Superior temporal gyrus (tissue), 1 donor: Measurements from ENCODE around the gene PARP11.
"Not testable (repeated sequence)": the region's sequence is repeated elsewhere in the genome, so short reads cannot be mapped to it uniquely, and the experiment has no call there.

Experiments used
- DNase-seq: peaks from one replicate; pipeline ENCODE4 v3.0.0-alpha.2; 2016; ENCODE audit errors: extremely low spot score

Gene PARP11

GRCh38 chr12:3882896-3883564 lies 9.8 kb upstream of the PARP11 start:
- DNase-seq, result no peak

GRCh38 chr12:3882406-3882805 lies 9.2 kb upstream of the PARP11 start:
- DNase-seq, result no peak

DNA sequence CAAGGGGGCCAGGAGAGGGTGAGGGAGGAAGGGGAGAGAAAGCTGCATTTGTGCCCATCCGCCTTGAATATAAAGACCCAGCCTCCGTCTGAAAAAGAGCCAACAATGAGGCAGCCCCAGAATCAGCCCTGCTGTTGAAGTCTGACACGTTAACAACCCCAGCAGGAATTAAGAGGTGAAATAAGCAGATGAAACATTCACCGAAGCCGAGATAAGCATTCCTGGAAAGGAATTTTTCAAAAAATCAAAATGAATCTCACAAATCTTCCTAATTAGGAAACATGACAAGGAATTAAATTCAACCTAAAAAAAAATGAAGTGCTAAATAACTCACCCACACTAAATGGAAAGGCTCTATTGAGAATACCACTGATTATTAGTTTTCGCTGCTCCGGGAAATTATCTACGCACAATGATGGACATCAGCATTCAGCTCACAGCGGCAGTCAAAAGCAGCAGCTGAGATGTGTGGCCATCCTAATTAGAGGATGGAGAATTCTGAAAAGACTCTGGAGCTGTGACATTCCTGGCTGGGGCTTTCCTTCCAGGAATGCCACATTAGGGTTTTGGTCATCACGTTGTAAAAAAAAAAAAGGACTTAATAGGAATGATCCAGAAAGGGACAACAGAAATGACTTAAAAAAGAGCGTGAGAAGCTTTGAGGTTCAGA lies 8.2 kb upstream of the PARP11 start:
- DNase-seq, result no peak

DNA sequence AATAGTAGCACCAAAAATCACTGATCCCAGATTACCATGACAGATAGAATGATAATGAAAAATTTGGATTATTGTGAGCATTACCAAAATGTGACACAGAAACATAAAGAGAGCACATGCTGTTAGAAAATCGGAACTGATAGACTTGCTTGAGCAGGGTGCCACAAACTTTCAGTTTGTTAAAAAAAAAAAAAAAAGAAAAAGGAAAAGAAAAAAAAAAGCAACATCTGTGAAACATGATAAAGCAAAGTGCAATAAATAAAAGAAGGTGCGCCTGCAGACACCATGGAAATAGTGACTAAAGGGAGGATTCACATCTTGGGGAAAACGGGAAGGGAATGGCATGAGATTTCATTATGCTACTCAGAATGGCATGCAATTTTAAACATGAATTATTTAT lies 6.6 kb upstream of the PARP11 start:
- DNase-seq, result no peak

GRCh38 chr12:3871356-3871755 lies 1.8 kb downstream of the PARP11 start:
- no peak for DNase-seq

DNA sequence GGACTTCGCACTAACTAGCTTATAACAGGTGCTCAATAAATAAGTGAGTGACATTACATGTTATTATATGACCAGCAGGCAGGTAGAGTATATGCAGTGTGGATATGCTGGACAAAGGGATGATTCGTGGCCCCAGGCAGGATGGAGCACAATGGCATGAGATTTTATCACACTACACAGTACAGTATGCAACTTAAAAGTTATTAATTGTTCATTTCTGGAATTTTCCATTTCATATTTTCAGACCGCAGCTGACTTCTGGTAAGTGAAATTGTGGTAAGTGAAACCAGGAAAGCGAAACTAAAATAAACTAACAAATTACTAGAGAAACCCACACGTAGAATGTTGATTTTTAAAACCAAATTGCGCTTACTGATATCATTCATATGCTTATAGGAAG lies 3.3 kb downstream of the PARP11 start:
- DNase-seq, result no peak

DNA sequence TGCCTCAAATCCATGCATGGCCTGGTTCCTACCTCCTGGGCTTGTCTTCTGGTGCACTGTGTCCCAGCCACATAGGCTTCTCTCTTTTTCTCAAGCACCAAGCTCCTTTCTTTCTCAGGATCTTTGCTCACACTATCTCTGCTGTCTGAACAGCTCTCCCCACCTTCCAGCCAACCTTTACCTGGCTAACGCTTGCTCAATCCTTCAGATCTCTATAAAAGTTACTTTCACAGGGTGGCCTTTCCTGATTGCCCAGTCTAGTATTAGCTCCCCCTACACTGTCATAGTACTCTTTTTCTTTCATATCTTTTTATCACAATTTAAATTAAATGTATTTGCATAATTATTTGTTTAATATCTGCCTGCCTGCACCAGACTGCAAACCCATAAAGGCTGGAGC lies 3.8 kb downstream of the PARP11 start:
- no peak for DNase-seq

DNA sequence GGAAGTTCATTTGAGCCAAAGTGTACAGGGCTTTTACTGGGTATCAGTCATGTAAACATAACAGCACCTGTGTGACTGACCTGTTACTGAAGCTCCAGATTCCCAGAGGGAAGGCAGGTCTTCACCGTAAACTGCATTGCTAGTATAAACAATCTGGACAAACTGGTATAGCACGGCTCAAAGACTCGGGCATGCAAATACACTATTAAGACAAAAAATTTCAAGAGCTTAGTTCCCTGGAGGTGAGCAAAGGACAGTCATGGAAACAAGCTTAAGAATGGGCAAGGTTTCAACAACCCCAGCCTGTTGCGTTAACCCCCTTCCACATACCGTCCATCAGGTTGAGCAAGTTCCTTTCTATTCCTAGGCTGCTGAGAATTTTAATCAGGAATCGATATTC lies 9.4 kb downstream of the PARP11 start:
- DNase-seq, result no peak

DNA sequence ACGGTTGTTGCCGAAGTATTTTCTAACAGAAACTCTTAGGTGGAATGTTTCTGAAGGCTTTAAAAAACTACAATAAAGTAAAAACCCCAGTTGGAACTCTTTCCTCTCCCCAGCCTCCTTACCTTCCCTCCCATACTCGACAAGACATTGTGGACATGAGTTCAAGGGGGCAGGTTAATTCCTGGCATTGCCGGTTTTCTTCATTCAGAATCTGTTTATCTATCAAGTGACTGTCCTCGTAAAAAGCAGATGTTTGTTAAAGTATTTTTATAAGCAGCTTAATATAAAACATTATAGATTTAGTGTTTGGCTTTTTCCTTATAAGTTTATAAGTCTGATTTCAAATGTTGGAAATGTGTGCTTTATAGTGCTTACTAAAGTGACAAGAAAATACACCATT lies 30.7 kb downstream of the PARP11 start:
- DNase-seq, result no peak

- no peak for DNase-seq
These were observed 31.4 kb downstream of the PARP11 start for GRCh38 chr12:3841783-3842182.

- DNase-seq, result not testable (repeated sequence)
These were observed 32.4 kb downstream of the PARP11 start for GRCh38 chr12:3840833-3841232.

- not testable (repeated sequence) for DNase-seq
These were observed 33.5 kb downstream of the PARP11 start for GRCh38 chr12:3839745-3840144.

- not testable (repeated sequence) for DNase-seq
These were observed 34.3 kb downstream of the PARP11 start for GRCh38 chr12:3838701-3839548.

DNA sequence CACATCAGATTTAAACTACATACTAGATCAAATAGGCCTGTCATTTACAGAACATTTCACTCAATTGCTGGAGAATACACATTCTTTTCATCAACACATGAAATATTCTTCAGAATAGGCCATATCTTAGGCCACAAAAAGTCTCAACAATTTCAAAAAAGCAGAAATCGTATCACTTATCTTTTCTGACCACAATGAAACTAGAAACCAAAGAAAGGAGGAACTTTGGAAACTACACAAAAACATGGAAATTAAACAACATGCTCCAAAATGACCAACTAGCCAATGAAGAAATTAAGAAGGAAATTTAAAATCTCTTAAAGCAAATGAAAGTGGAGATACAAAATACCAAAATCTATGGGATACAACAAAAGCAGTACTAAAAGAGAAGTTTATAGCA lies 35.1 kb downstream of the PARP11 start:
- no peak for DNase-seq

DNA sequence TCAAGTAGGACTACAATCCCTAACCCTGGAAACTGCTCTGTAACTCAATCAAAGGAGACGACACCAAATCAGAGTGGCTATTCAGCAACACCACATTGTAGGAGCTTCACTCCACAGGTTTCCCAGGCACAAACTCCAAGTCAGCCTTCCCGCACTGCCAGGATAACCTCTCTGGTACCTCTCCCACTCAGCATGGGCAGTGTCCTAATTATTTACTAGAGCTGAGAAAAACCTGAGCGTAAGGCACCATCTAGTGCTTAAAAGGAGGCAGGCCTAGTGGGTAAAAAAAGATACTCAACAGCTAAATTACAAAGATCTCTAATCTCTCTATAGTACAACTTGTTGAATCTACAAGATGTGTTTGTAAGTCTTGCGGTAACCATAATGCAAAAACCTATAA lies 36.1 kb downstream of the PARP11 start:
- DNase-seq, result no peak

DNA sequence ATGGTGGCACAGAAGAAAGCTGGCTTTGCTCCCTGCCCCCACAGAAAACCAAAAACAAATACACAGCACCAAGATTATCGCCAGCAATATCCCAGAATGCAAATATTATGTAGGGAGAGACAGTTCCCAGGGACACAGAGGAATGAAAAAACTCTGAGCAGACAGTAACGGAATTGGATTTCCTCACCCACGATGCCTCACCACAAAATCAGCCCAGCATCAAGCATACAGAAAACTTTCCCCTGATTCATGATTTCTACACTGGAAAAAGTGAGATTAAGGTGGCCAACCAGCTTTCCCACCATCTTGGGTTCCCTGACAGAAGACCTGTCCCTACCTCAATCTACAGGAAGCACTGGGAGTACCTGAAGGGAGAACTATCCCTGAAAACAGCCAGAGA lies 36.6 kb downstream of the PARP11 start:
- DNase-seq, result no peak

- DNase-seq, result no peak
These were observed 37.3 kb downstream of the PARP11 start for GRCh38 chr12:3835914-3836313.

GRCh38 chr12:3834774-3835173 lies 38.4 kb downstream of the PARP11 start:
- no peak for DNase-seq

DNA sequence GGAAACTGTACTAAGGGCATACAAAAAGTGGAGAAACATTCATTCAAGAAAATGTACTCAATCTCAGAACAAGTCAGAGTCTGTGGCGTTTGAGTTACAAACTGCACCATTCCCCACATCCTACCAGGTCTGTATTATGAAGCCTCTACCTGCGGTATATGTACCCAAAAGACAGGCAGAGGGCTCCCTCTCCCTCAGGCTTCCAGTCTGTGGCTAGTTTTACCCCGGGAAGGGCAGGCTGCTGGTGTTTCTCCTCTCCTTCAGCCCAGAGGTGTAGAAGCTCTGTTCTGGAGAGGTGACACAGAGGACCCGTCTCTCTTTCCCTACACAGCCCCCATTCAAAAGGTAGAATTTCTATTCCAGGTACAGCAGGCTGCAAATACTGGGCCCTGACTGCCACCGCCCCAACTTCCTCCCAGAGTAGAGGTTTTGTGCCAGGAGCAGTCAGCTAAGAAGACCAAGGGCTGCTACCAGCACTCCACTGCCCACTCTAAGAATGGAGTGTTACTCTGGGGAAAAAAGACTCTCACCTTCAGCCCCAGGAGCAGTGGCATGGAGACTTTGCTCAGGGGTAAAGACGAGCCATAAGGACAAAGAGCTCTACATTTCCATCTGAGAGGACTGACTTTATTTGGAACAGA lies 39.4 kb downstream of the PARP11 start:
- no peak for DNase-seq

DNA sequence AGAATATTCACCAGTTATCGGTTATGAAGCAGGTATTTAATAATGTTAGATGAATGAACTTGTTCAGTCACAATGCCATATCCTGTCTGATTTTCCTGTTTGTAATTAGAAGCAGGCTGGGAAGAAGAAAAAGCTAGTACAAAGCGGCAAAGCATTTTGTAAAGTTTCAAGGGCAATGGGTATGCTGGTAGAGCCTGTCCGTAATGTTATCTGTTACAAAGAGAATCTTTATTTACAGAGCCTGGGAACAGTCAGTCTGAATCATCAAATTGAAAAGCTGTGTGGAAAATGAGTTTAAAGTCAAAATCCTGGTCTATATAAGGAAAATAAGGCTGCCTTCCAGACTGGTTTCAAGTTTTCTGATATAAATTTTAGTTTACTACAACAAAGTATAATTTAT lies 40.5 kb downstream of the PARP11 start:
- no peak for DNase-seq

- DNase-seq, result no peak
These were observed 44.3 kb downstream of the PARP11 start for GRCh38 chr12:3828888-3829287.

DNA sequence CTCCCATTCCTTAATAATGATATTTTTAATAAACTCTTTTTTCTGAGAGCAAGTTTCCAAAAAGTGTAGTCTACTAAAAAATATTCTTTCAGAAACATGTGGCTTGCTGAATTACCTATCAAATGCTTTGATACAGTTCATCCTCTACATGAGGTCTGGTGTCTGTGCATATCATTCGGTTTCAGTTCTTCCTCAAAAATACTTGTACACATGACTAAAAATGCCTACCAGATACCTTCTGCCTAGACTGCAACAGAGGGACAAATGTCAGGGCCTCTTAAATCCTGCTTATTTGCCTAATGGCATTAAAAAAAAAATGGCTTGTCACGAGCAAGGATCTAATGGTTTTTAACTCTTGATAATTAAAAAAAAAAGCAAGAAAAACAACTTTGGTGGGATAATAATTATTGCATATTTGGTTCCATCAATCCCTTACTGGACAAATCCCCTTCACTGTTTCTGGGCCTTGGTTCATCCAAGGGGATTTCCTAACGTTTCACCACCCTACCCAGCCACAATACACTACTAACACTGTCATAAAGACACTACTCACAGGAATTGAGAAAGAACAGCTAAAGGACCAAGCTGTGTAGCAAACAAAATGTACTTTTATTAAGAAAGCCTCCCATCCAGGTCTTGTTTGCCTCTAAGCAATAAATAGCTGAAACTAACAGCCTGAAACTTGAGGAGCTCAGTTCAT lies 45.7 kb downstream of the PARP11 start:
- no peak for DNase-seq
